H1 (cell line): ENCODE results near the gene FLRT1. TPM values are rescaled to one million over a fixed set of nuclear protein-coding genes. Genes with fewer than 3 reads are reported as not detected.

Experiments used
- CTCF ChIA-PET: fragments of 300-600 bp; sonication (Branson Sonifier 250); formaldehyde crosslinking; loops from one replicate; lab custom pipeline; 2021; ENCODE audit not compliant: partially characterized antibody; lab: Charles Lee
- POLR2A ChIA-PET: fragments of 300-600 bp; sonication (Branson Sonifier 250); formaldehyde crosslinking; loops from one replicate; lab custom pipeline; 2021; ENCODE audit warnings: inconsistent platforms; ENCODE audit not compliant: partially characterized antibody; lab: Charles Lee
- DNase-seq, 2 experiments: peaks; one replicate each; pipeline versions ENCODE4 v3.0.0 to v3.0.0-alpha.2; 2010 to 2022; ENCODE audit warnings: low spot score in 2 of 2, low read depth in 1 of 2, mixed read lengths in 1 of 2
- FAIRE-seq: peaks from 2 replicates; lab custom pipeline; 2011; peaks lifted over from hg19 to GRCh38; lab: Jason Lieb, UNC
- H2AFZ ChIP-seq: 2 replicates; pipeline ENCODE4 v1.8.1; 2012; ENCODE audit warnings: low read length, inconsistent platforms
- H2AK5ac ChIP-seq: 2 replicates; pipeline ENCODE4 v1.6.1; 2013; ENCODE audit warnings: low read depth, low read length
- H2BK120ac ChIP-seq: replicated peaks from 2 replicates; pipeline ENCODE3; 2013; ENCODE audit warnings: low read depth, low read length, inconsistent platforms
- H2BK12ac ChIP-seq: 2 replicates; pipeline ENCODE4 v1.6.1; 2013; ENCODE audit warnings: low read depth, low read length
- H2BK15ac ChIP-seq: 2 replicates; pipeline ENCODE4 v1.6.1; 2013; ENCODE audit warnings: low read length
- H2BK20ac ChIP-seq: 2 replicates; pipeline ENCODE4 v1.6.1; 2013; ENCODE audit warnings: low read length
- H2BK5ac ChIP-seq: 2 replicates; pipeline ENCODE4 v1.6.1; 2013; ENCODE audit warnings: low read depth, low read length
- H3K14ac ChIP-seq: 2 replicates; pipeline ENCODE4 v1.6.1; 2013; ENCODE audit warnings: inconsistent platforms; ENCODE audit not compliant: insufficient read length
- H3K18ac ChIP-seq: 2 replicates; pipeline ENCODE4 v1.6.1; 2013; ENCODE audit warnings: low read length; ENCODE audit errors: extremely low read depth
- H3K23ac ChIP-seq: 2 replicates; pipeline ENCODE4 v1.6.1; 2013; ENCODE audit warnings: inconsistent platforms; ENCODE audit not compliant: insufficient read length
- H3K23me2 ChIP-seq: 2 replicates; pipeline ENCODE4 v1.6.1; 2013; ENCODE audit warnings: low read depth, low read length
- H3K27ac ChIP-seq: 2 replicates; pipeline ENCODE4 v1.6.1; 2011; ENCODE audit warnings: low read depth, low read length, inconsistent platforms
- H3K27me3 ChIP-seq, 4 experiments: replicated peaks in 1 of 4; 1 replicate in 1 of 4; 2 replicates in 3 of 4; pipeline versions ENCODE4 v1.6.1 to v1.8.1; 2011 to 2013; ENCODE audit warnings: low read length in 3 of 4, mild to moderate bottlenecking in 3 of 4, inconsistent platforms in 2 of 4, mixed read lengths in 2 of 4, moderate library complexity in 1 of 4; ENCODE audit not compliant: control insufficient read depth in 3 of 4, insufficient read depth in 3 of 4; ENCODE audit errors: extremely low read depth in 1 of 4
- H3K36me3 ChIP-seq, 4 experiments: 2 replicates each; pipeline versions ENCODE4 v1.6.1 to v1.8.1; 2011 to 2013; ENCODE audit warnings: mild to moderate bottlenecking in 4 of 4, low read length in 3 of 4, moderate library complexity in 2 of 4, control low read depth in 1 of 4, inconsistent platforms in 1 of 4; ENCODE audit not compliant: insufficient read depth in 4 of 4, control insufficient read depth in 2 of 4
- H3K4ac ChIP-seq: replicated peaks from 2 replicates; pipeline ENCODE3; 2013; ENCODE audit warnings: low read length, low read depth, mixed read lengths, inconsistent platforms; ENCODE audit not compliant: insufficient read length
- H3K4me1 ChIP-seq, 4 experiments: replicated peaks in 1 of 4; 1 replicate in 1 of 4; 2 replicates in 3 of 4; pipeline versions ENCODE4 v1.6.1 to v1.8.1; 2011 to 2013; ENCODE audit warnings: low read length in 3 of 4, inconsistent platforms in 2 of 4, mixed read lengths in 1 of 4; ENCODE audit not compliant: insufficient read depth in 4 of 4, control insufficient read depth in 3 of 4
- H3K4me2 ChIP-seq, 2 experiments: 2 replicates each; pipeline versions ENCODE4 v1.6.1 to v1.8.1; 2011 to 2013; ENCODE audit warnings: low read depth in 2 of 2, low read length in 2 of 2, control low read depth in 1 of 2, inconsistent platforms in 1 of 2, mild to moderate bottlenecking in 1 of 2; ENCODE audit not compliant: insufficient read depth in 1 of 2
- H3K4me3 ChIP-seq, 4 experiments: fragments of 200-600, 300-600 bp in 1 of 4; sonication (generic), shearing (Covaris generic), sonication (Bioruptor Twin) in 1 of 4; 2 replicates each; pipeline versions ENCODE4 v1.5.1 to v1.8.1; 2011 to 2016; ENCODE audit warnings: low read length in 4 of 4, low read depth in 3 of 4, control low read depth in 2 of 4, inconsistent platforms in 2 of 4, mild to moderate bottlenecking in 2 of 4, mixed read lengths in 1 of 4, moderate library complexity in 1 of 4; ENCODE audit not compliant: insufficient read depth in 2 of 4; ENCODE audit errors: extremely low read depth in 1 of 4
- H3K56ac ChIP-seq: replicated peaks from 2 replicates; pipeline ENCODE3; 2013; ENCODE audit warnings: low read depth, mild to moderate bottlenecking, mixed read lengths, low read length, inconsistent platforms; ENCODE audit not compliant: insufficient read length
- H3K79me1 ChIP-seq: 2 replicates; pipeline ENCODE4 v1.6.1; 2013; ENCODE audit warnings: low read depth, low read length, control low read depth
- H3K79me2 ChIP-seq, 2 experiments: 2 replicates each; pipeline versions ENCODE4 v1.6.1 to v1.8.1; 2012 to 2013; ENCODE audit warnings: low read length in 2 of 2, mild to moderate bottlenecking in 2 of 2, inconsistent platforms in 1 of 2; ENCODE audit not compliant: insufficient read depth in 2 of 2, control insufficient read depth in 1 of 2
- H3K9ac ChIP-seq, 4 experiments: replicated peaks in 1 of 4; 1 replicate in 1 of 4; 2 replicates in 3 of 4; pipeline versions ENCODE4 v1.6.1 to v1.8.1; 2011 to 2013; ENCODE audit warnings: low read depth in 3 of 4, low read length in 3 of 4, control low read depth in 2 of 4, mild to moderate bottlenecking in 2 of 4, moderate library complexity in 2 of 4, inconsistent platforms in 1 of 4; ENCODE audit errors: extremely low read depth in 1 of 4
- H3K9me3 ChIP-seq, 2 experiments: 2 replicates each; pipeline versions ENCODE4 v1.6.1 to v1.8.1; 2012 to 2013; ENCODE audit warnings: mild to moderate bottlenecking in 2 of 2, moderate library complexity in 2 of 2, control low read depth in 1 of 2, inconsistent platforms in 1 of 2, low read depth in 1 of 2, low read length in 1 of 2, mixed read lengths in 1 of 2; ENCODE audit not compliant: insufficient read depth in 2 of 2
- H4K20me1 ChIP-seq, 2 experiments: replicated peaks in 1 of 2; 2 replicates each; pipeline versions ENCODE3 to v1.8.1; 2011 to 2013; ENCODE audit warnings: inconsistent platforms in 2 of 2, low read length in 2 of 2, mild to moderate bottlenecking in 1 of 2; ENCODE audit not compliant: insufficient read depth in 2 of 2, control insufficient read depth in 1 of 2
- H4K5ac ChIP-seq: 2 replicates; pipeline ENCODE4 v1.6.1; 2013; ENCODE audit warnings: low read length, low read depth, mixed read lengths, inconsistent platforms; ENCODE audit not compliant: insufficient read length
- H4K8ac ChIP-seq: 2 replicates; pipeline ENCODE4 v1.8.0; 2013; ENCODE audit warnings: mild to moderate bottlenecking, moderate library complexity, low read length, inconsistent platforms; ENCODE audit not compliant: insufficient read depth; ENCODE audit errors: extremely low read depth
- H4K91ac ChIP-seq: replicated peaks from 2 replicates; pipeline ENCODE3; 2013; ENCODE audit warnings: low read length, mixed read lengths, inconsistent platforms; ENCODE audit not compliant: insufficient read length
- HDAC2 ChIP-seq, 2 experiments: fragments of 300-600 bp in 1 of 2; sonication (generic) in 1 of 2; IDR thresholded peaks; 2 replicates each; pipeline ENCODE4 v1.6.1; 2011 to 2012; ENCODE audit warnings: low read depth in 2 of 2, low read length in 2 of 2, mild to moderate bottlenecking in 2 of 2, moderate library complexity in 2 of 2, borderline replicate concordance in 1 of 2, inconsistent platforms in 1 of 2
- KDM1A ChIP-seq: fragments of 200-600, 300-600 bp; sonication (generic); IDR thresholded peaks from 2 replicates; pipeline ENCODE4 v1.7.1; 2016; ENCODE audit warnings: mild to moderate bottlenecking, low read length, borderline replicate concordance
- RNF2 ChIP-seq: fragments of 200-900, 300-1000 bp; sonication (generic); IDR thresholded peaks from 2 replicates; pipeline ENCODE4 v1.7.1; 2016; ENCODE audit warnings: borderline replicate concordance, low read depth, mild to moderate bottlenecking, antibody characterized with exemption, low read length; ENCODE audit not compliant: poor library complexity, severe bottlenecking; ENCODE audit errors: missing control alignments
- RXRA ChIP-seq: IDR thresholded peaks from 2 replicates; pipeline ENCODE4 v1.6.1; 2011; ENCODE audit warnings: low read depth, mild to moderate bottlenecking, low read length, moderate library complexity; ENCODE audit not compliant: insufficient read depth
- SIX5 ChIP-seq: IDR thresholded peaks from 2 replicates; pipeline ENCODE4 v1.6.1; 2011; ENCODE audit warnings: mild to moderate bottlenecking, low read depth, low read length
- SP1 ChIP-seq: IDR thresholded peaks from 2 replicates; pipeline ENCODE4 v1.6.1; 2011; ENCODE audit warnings: low read depth, low read length
- SP4 ChIP-seq: IDR thresholded peaks from 2 replicates; pipeline ENCODE4 v1.6.1; 2012; ENCODE audit warnings: low read length, inconsistent platforms
- YY1 ChIP-seq: IDR thresholded peaks from 2 replicates; pipeline ENCODE4 v1.6.1; 2011; ENCODE audit warnings: low read depth, mild to moderate bottlenecking, low read length
- WGBS, 2 experiments: shearing (Covaris generic) in 1 of 2; methylation state at CpG; one replicate each; pipeline versions ENCODE4 v1.1.6 to v1.1.7; 2013 to 2015; ENCODE audit warnings: low lambda C conversion rate in 2 of 2, mixed read lengths in 2 of 2, inconsistent platforms in 1 of 2, low coverage in 1 of 2, missing lambda C conversion rate in 1 of 2; ENCODE audit not compliant: insufficient replicate concordance in 2 of 2, insufficient coverage in 1 of 2, insufficient read length in 1 of 2; ENCODE audit errors: extremely low coverage in 1 of 2, missing lambda C conversion rate in 1 of 2; 5-methylcytosine and 5-hydroxymethylcytosine counted together
- polyA plus RNA-seq, 7 experiments: library from polyadenylated mRNA; depleted of rRNA in 3 of 7; stranded (reverse) in 5 of 7; unstranded in 2 of 7; fragments of >200 nt in 5 of 7; fragments of 200-250 nt in 2 of 7; gene quantifications; 1 replicate in 5 of 7; 2 replicates in 1 of 7; 4 replicates in 1 of 7; pipeline versions ENCODE4 v1.2.1 to v1.2.3, GENCODE V29; 2011 to 2013; ENCODE audit warnings: missing spikeins in 2 of 7, mixed read lengths in 2 of 7
- total RNA-seq: library from RNA; stranded (reverse); fragmentation: NEBNext Ultra II Directional; extraction: Animal tissue kit (Norgen Biotek cat#: 25700); gene quantifications from 2 replicates; pipeline ENCODE4 v1.2.1, GENCODE V29; 2021

FLRT1 gene
- total and polyA plus RNA-seq, 2 of the 8 experiments (the other 6 are each of a cell fraction or from before 2014, with no cell fraction given): 0.14 to 0.28 TPM

GRCh38 chr11:64069401-64070313, 33.9 kb downstream of the FLRT1 start:
- Histone ChIP-seq H3K4ac (no peak overlapping the region), H4K20me1 (peaks cover 8 to 20% of the 10 kb centered on the region in 2 experiments), H2BK120ac (no peak overlapping the region), H3K56ac (no peak overlapping the region), H3K36me3 (no peaks in the 10 kb centered on the region), H3K9me3 (no peaks in the 10 kb centered on the region), H3K4me1 (peaks cover 0 to 13% (median 4%) of the 10 kb centered on the region in 4 experiments; a peak in 4 of 7 replicates), H3K9ac (no peak overlapping the region), H4K91ac (no peak overlapping the region), H2AK5ac (no peak overlapping the region), H3K27me3 (peaks cover 2 to 63% (median 36%) of the 10 kb centered on the region in 4 experiments), H3K27ac (no peak overlapping the region), H2BK15ac (no peak overlapping the region), H2BK20ac (no peak overlapping the region), H4K5ac (no peak overlapping the region), H3K18ac (no peak overlapping the region), H2AFZ (no peak overlapping the region), H3K79me1 (no peaks in the 10 kb centered on the region), H3K23me2 (no peaks in the 10 kb centered on the region), H4K8ac (no peak overlapping the region), H3K4me2 (no peak overlapping the region), H3K14ac (no peak overlapping the region), H2BK12ac (no peak overlapping the region), H3K23ac (no peak overlapping the region), H3K79me2 (no peaks in the 10 kb centered on the region), H3K4me3 (no peak overlapping the region), H2BK5ac (no peak overlapping the region)
- TF ChIP-seq RXRA: no peak
- TF ChIP-seq SP4: no peak
- no peak for TF ChIP-seq SIX5
- peak; percentile 73; the same call in 1 of the 2 replicates for TF ChIP-seq KDM1A
- no peak for TF ChIP-seq HDAC2 (IDR thresholded peaks at IDR 0.05; ENCODE audit: borderline replicate concordance in 1 of 2, low read depth in 2 of 2, low read length in 2 of 2)
- TF ChIP-seq SP1: no peak
- TF ChIP-seq RNF2: no peak
- no peak for TF ChIP-seq YY1
- ChIA-PET POLR2A (interaction anchor here (1.5 kb wide), 2 partner anchors 9 to 79 kb away, joined by 3 to 4 read pairs; no protein-coding TSS in a partner anchor), CTCF (interaction anchor here (0.7 to 2.1 kb wide), 18 partner anchors 9 to 83 kb away, joined by 3 to 10 read pairs (median 4); no protein-coding TSS in a partner anchor)
- WGBS, 2 experiments: 85% methylated on average over 20 of the region's 23 CpGs; no CpG with 5 or more reads in 1 of the 2 experiments
- DNase-seq (no peak), FAIRE-seq (no peak)
